HPDE6-E6E7 (cell line): ENCODE data around the gene TMEM30B.
A peak's percentile ranks its signal among the peaks of the same experiment; 100 is the strongest.

ENCODE experiments used
- DNase-seq: peaks from one replicate; pipeline ENCODE4 v3.0.0; 2011; ENCODE audit warnings: missing footprints; ENCODE audit errors: extremely low spot score

TMEM30B gene

DNA sequence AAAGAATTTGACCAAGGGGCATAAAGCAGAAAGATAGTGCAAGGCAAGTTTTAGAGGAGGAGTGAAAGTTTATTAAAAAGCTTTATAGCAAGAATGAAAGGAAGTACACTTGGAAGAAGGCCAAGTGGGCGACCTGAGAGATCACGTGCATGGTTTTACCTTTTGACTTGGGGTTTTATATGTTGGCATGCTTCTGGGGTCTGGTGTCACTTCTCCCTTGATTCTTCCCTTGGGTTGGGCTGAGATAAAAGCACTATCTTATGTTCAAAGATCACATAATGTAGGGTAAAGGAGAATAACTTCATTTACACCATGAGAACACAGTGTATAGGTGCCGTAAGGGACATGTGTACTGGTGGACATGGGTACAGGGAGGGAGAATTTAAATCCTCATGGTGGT, 17.7 kb upstream of the TMEM30B start:
- DNase-seq = no peak

DNA sequence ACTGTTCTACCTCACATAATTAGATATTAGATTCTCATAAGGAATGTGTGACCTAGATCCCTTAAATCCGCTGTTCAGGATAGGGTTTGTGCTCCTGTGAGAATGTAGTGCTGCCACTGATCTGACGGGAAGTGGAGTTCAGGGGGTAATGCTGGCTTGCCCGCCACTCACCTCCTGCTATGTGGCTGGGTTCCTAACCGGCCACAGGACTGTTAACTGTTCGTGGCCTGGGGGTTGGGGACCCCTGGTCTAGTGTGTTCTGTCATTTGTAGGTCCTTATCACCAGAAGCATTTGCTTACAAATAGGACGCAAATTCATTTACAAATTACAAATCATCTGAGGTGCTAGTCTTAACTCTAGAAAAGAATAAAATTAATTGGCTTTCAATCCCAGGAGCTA, 16.4 kb upstream of the TMEM30B start:
- DNase-seq = no peak

DNA sequence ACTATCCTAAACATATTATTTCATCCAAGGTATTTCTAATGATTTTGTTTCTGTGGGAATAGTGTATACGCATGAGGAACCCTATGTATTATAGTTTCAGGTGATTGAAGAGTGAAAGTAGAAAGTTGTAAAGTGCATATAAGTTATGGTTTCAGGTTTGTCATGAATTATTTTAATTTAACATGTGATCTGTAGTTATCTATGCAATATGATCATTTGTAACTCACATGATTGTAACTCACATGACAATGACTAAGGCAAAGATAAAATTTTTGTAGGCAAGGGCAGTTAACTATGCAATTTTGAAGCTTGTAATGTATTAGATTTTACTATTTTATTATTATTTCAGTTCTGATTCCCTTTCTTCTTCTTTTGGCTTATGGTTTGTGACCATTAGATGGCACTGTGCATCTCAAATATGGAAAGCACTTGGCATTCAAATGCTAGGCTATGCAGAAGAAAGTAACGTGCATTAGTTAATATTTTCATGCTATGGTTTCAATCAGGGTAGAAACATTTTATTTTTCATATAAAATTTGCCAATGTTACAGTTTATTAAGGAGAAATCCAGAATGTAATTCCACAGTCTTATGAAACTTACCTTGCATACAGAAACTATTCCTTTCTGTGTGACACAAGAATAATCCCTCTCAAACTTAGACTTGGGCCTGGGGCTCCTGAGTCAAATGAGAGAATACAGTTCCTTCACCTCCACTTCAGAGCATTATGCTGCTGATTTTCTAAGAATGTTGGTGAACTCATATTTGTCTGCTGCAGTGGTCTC, 15.8 kb upstream of the TMEM30B start:
- DNase-seq = peak; percentile 29

DNA sequence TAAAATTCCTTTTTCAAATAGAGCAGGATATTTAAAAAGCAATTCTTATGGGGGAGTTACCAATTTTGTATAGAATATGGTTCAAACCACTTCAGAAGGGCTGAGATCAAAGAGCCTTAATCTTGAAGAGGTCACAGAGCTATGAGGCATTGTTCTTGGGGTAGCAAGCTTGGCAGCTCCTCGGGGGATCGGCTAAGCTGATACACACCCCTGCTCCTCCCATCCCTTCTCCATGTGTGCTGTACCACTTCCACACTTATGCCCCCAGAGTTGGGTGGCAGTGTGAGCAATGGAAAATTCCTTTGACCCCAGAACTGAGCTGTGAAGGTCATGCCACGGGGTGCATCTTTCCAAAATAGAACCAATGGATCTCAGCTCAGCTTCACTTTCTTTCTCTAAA, 15.0 kb upstream of the TMEM30B start:
- no peak for DNase-seq

DNA sequence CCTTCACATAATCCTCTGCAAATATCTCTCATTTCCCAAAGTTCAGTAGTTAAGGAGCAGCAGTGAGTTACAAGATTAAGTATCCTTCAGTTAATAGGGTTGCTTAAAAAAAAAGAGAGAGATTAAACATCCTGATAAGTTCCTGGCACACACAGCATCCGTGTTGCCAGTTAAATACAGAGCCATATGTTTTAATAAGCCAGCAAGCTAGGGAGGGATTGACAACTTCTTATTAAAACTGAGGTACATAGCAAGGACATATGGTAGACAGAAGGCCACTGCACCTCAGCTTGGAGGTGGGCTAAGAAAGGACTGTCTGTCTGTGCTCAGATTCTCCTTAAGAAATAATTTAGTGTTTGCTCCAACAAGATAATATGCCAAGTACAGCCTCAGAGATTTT, 9.6 kb upstream of the TMEM30B start:
- DNase-seq = no peak

DNA sequence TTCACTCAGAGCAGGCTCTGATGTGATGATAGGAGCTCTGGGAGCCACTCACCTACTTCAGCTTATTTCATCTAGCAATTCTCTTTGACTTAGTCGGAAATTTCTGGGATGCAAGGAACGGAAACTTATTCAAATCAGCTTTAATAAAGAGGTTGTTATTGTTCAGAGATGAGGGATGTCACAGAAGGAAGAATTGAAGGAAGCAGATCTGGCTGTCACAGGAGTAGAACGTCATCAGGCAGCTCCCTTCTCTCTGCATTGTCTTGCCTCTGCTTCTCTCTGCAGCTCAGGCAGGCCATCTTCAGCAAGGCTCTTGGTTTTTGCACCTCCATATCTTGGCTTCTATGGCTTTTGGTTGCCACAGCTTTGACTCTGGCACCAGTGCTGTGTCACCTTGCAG, 7.6 kb upstream of the TMEM30B start:
- no peak for DNase-seq

DNA sequence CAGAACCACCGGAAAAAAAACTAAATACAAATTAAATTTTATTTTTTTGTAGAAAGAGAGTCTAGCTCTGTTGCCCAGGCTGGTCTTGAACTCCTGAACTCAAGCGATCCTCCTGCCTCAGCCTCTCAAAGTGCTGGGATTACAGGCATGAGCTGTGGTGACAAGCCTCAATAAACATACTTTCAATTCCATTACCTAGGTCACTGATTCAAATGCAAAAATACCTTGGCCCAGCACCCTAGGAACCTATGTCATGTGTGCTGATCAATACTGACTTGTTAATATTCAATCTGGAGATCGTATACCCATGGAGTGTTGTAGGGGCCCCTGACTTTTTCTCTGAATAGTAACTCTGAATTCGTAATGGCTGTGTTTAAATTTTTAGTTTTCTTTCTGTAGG, 7.1 kb upstream of the TMEM30B start:
- no peak for DNase-seq

DNA sequence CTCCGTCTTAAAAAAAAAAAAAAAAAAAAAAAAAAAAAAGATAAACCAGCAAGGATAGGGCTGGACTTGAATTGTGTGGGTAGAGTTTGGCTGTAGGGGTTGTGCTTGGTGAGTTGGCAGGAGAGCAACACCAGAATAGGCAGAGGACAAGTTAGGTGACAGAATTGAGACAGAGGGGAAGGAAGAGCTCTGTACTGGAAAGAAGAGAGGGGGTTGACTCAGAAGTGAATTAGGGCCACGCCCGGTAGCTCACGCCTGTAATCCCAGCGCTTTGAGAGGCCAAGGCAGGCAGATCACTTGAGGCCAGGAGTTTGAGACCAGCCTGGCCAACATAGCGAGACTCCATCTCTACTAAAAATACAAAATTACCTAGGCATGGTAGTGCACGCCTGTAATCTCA, 6.1 kb upstream of the TMEM30B start:
- no peak for DNase-seq

DNA sequence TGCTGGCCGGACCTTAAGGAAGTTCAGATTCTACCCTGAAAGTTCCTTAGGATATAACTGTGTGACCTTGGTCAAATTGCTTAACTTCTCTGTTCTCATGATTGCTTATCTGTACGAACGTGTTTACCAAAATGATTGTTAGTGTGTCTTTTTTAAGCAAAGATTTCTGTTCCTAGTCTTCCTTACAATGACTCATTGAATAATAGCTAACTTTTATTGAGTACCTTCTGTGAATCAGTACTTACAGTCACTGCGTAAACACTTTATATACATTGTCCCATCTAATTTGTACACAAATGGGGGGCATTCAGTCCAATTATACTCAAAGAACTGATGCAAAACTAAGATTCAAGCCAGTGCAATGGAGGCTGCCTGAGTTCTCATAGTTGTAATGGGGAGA, 4.2 kb upstream of the TMEM30B start:
- no peak for DNase-seq

DNA sequence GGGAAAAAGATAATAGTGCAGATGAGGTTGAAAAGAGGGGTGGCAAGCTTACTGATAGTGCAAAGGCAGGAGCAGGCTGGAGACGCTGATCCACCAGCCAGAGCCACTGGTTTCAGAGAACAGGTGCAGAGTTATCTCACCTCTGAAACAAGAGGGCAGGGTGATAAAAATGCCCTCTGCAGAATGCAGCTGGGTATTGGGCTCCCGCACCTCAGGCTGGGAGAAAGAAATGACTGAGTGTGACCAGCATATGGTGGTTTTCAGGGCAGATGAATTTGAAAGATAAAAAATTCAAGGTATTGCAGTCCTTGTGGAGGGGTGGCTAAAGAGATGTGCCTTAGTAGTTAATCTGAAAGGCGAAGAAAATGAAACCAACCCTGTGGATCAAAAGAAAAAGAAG, 2.9 kb upstream of the TMEM30B start:
- DNase-seq = no peak

DNA sequence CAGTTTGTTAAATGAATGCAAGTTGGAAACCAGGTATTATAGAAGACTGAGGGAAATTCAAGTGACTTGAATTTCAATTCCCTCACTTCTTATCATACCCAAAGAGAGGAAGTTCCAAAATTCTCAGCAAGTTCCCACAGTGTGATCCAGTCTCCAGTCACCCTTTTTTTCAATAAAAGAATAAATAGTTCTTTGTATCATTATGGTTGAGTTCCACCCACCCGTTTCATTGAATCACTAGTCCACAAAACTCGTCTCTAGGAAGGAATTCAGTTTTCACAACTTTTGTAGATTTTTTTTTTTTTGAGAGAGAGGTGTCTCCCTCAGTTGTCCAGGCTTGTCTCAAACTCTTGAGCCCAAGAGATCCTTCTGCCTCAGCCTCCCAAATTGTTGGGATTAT, 1.6 kb upstream of the TMEM30B start:
- no peak for DNase-seq

DNA sequence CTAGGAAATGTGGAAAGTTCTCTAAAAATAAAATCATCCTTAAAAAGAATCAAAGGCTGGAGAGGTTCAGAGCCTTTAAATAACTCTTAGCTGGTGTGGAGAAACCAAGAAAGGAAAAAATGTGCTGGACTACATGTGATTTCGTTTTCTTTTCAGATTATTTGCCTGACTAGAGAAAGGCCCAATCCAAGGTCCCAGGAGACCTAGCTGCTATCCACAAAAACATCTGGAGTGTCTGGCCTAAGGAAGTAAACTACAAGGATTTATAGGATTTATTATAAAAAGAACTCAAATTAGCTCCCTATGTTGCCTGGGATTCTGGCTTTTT, 774 bp upstream of the TMEM30B start:
- no peak for DNase-seq

DNA sequence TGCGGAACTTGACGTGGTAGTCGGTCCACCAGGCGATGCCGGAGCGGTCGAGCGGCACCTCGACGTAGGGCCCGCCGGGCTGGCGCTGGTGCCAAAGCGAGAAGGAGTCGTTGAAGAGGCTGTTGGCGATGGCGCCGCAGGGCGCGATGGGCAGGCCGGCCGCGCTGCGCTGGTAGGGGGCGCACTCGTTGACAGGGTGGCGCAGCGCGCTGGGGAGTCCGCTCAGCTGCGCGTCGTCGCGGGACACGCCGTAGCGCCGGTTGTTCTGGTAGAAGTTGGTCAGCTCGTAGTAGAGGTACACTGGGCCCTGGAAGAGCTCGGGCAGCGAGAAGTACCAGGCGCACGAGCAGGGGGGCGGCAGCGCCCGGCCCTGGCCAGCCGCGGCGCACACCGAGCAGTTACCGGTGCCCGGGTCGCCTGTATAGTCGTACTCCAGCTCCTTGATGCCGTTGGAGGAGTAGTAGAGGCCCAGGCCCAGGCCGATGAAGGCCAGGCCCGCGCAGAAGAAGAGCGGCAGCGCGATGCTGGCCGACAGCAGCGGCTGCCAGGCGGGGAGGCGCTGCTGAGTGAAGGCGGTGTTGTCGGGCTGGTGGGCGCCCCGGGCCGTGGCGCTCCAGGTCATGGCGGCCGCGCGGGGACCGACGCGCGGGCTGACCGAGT, 482 bp downstream of the TMEM30B start:
- peak; percentile 52 for DNase-seq

DNA sequence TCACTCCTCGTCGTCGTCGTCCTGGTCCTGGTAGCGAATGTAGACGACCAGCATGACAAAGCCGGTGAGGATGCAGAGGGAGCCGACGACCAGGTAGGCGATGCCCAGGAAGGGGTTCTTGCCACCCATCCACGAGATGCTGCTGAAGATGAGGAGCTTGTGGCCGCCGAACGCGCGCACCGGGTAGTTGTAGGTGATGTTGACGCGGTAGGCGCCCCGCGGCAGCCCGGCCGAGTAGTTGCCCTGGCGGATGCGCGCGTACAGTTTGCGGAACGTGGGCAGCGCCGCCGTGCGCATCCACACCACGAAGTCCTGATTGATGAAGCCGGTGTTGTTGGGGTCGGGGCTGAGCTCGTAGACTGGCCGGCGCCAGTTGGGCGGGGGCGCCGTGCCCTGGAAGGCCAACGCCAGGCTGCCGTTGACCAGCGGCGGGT, 1.0 kb downstream of the TMEM30B start:
- peak; percentile 31 for DNase-seq

DNA sequence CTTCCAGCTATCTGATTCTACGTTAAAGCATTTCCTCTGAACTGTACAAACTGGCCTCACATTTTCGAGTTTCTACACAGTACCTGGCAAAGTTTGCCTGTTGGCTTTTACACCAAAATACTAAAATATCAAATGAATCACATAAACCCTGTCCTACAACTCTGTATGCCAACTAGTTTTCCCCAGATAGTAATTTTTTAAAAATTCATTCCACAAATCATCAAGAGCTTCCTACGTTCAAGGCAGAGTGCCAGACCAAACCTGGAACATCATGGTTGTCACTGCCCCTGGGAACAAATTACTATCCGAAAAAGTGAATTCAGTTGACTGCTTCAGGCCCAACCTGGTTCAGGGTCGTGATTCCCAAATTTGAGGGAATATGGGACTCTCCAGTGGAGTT, 2.1 kb downstream of the TMEM30B start:
- DNase-seq = no peak

DNA sequence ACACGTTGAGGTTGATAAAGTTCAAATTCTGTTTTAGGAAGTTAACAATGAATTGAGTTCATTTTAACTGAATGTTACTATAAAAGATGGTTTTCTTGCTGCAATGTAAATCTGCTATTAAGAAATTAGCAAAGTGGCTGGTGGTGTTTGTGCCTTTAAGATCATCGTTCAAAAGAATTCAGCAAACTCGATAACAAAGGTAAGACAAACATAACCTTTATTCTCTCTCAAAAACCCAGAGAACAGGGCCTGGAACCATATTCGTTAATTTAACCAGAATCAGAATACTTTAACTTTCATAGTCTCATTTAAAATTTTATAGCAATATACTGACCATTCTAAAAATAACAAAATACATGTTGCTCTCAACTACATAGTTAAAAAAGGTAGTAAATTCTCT, 3.4 kb downstream of the TMEM30B start:
- no peak for DNase-seq

DNA sequence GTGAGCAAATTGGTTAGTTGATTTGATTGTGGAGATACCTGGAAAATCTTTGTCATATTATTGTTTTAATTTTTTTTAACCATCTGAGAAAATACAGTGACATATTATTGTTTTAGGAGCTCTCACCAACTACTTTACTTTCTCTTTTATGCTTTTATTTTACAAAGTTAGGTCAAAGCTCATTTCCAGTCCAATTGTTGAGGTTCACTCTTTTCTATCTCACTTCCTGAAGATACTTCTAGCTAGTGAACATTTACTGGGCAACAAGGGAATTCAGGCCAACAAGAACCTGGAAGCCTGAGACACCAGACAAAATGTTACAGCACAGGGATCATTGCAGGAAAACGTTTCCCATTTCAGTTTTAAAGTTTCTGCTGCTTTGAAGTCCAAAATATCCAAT, 3.9 kb downstream of the TMEM30B start:
- DNase-seq = no peak

DNA sequence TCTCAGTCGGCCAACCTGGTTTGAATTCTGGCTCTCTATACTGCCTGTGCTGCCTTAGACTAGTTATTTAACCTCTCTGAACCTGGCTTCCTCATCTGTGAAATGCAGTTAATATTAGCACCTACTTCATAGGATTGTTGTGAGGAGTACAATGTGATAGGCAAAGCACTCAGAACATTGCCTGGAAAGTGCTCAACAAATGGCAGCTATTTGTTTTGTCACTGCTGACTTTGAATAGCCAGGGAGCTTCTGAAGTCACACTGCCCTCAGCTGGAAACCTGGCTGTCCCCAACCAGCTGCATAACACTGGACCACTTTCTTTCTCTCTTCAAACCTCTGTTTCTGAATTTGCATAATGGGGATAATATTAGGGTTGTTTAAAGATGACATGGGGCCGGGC, 9.6 kb downstream of the TMEM30B start:
- DNase-seq = no peak

DNA sequence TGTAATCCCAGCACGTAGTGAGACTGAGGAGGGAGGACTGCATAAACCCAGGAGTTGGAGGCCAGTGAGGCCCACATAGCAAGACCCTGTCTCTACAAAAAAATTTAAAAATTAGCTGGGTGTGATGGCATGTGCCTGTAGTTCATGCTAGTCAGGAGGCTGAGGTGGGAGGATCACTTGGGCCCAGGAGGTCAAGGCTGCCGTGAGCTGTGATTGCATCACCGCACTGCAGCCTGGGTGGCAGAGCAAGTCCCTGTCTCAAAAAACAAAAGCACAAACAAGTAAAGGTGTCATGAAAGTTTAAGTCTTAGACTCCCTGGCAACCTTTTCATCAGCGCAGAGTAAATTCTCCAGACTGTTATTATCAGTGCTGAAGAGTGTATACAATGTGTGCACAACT, 10.4 kb downstream of the TMEM30B start:
- DNase-seq = no peak

DNA sequence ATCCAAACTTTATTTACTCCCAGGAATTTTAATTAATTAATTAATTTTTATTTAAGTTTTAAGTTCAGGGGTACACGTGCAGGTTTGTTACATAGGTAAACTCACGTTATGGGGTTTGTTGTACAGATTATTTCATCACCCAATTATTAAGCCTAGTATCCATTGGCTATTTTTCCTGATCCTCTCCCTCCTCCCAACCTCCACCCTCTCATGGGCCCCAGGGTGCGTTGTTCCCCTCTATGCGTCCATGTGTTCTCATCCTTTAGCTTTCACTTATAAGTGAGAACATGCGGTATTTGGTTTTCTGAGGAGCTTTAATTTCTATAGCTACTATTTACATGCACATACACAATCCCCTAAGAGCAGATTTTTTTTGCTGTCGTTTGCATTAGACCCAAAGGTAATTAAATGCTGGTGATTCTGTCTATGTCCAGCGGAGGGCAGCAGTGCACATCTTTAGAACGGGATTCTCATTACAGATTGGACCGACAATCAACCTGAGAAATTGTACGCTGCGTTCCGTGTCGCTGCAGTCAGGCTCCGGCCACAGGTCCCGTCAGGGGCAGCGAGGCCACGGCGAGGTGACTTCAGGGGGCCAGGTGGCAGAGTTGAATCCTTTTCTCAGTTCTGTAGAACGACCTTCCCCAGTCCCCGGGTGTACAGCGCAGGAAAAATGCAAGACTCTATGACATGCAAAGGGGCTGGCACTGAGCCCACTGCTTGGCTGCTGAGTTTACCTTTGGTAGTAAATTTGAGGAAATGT, 11.6 kb downstream of the TMEM30B start:
- DNase-seq = peak; percentile 63

DNA sequence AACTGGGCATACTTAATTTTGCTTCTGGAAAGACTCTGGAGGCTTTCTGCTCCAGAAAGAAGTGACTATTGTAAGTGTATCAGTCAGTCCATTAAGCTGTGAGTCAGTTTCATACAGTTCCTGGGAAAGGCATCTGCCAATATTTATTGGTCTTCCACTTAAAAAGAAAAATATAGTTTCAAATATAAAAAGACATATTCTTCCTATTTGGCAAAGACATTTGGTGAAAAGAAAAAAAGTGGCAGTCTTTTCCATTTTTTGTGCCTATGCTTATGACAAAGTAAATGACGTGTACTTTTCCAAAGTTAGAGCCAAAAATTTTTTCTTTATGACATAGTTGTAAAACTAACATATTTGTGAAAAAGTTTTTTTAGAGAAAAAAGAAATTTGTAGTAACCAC, 12.3 kb downstream of the TMEM30B start:
- no peak for DNase-seq

DNA sequence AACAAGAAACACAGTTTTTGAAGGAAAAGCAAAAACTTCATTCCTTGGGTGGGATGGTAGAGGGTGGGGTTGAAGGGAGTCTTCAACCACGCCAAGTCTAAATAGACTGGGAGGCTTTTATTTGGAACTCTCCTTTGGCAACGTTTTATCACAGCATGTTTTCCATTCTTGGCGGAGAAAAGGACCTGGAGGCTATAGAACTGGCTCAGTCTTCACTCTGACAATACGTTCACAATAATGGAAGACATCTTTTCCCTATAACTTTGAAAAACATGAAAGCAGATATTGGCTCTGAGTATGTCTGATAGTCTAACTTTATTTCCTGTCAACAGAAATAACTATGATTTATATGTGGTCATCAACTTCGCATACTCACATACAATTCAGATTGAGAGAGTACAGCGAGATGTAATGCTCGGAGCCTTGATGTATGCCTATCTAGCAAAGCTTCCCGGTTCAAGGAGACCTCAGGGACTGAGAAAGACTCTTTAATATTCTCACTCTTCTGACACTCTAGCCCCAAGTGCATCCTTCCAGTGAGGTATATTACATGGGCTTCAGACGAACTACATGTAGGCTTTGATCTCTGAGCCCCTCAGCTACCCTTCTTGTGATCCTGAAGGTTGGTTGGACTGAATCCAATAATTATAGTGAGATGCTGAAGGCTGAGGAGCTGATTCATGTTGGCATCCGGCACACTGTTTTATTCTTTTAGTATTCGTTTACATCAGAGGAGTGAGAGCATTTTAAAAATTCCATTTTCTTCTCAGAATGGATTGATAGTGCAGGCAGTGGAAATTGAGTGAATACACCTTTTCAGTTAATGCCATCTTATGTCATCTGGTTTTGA, 14.0 kb downstream of the TMEM30B start:
- no peak for DNase-seq
